NT2/D1 (cell line): ENCODE data around the gene HS1BP3.

Experiments
- SUZ12 ChIP-seq: IDR thresholded peaks from 2 replicates; pipeline ENCODE4 v1.6.1; 2011; ENCODE audit not compliant: insufficient read length, insufficient read depth; ENCODE audit errors: extremely low read depth
- YY1 ChIP-seq: IDR thresholded peaks from 2 replicates; pipeline ENCODE4 v1.6.1; 2011; ENCODE audit not compliant: insufficient read length, insufficient read depth

DNA sequence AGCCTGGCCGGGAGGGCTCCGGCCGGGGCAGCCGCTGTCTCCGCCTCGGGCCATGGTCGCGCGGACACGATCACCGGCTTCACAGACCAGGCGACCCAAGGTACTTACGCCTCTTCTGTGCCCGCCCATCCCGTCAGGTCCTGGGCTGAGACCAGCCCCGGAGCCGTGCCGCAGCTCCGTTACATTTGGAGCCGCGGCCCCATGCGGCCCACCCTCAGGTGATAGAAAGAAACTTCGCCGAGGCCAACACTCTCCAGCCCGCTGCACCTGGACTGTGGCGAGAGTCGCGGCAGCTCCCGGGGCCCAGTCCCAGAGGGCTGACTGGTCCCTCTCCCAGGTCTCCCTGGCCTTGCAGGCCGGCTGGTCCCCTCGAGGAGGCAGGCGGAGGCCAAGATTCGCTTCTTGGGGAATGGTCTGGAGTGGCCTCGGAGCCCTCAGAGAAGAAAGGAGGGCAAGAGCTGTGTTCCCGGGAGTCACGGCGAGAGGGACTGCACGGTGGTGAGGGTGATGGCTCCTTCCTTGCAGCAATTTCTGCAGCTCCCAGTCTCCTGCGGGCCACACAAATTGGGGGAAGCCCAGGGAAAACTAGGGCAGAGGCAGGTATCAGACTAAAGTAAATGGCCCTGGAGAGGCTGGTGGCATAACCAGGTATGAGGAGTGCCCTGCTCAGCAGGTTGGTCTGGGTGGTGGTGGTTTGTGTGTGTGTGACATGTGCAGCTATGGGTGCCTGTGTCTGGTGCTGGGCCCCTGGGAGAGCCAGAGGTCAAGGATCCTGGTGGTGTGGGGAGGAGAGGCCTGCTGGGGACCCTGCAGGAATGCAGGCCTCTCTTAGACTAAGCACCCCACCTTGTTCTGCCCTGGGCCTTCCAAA is 16.9 kb upstream of the HS1BP3 start:
- no peak for TF ChIP-seq YY1
- TF ChIP-seq SUZ12: no peak
